GM12892 (cell line): Measurements from ENCODE around the gene GRM4.

Source experiments
- POLR2A ChIP-seq: IDR thresholded peaks from 2 replicates; pipeline ENCODE4 v1.6.1; 2011; ENCODE audit warnings: low read depth, low read length, control low read depth
- POLR2AphosphoS5 ChIP-seq: IDR thresholded peaks from 2 replicates; pipeline ENCODE4 v1.6.1; 2011; ENCODE audit warnings: low read depth, low read length, control low read depth
- TAF1 ChIP-seq: IDR thresholded peaks from 2 replicates; pipeline ENCODE4 v1.6.1; 2011; ENCODE audit warnings: low read depth, mild to moderate bottlenecking, control low read depth, low read length, borderline replicate concordance

DNA sequence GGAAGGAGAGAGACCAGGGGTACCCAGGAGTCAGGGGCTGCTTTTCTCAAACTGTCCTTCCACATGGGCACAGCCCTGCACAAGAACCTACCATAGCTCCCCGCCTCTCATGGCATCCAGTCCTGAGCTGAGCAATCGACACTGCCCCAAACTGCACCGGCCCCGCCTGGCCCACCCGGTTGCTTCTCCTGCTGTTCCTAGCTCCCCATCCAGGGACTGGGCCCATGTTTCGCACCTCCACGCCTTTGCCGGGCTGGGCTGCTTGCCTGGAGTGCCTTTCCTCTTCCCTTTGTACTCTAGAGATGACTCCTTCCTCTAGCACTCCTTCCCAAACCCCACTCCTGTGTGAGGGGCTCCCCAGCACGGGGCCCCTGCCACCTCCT is 123.0 kb downstream of the GRM4 start:
- no peak for TF ChIP-seq POLR2AphosphoS5
- TF ChIP-seq POLR2A, result no peak
- TF ChIP-seq TAF1, result no peak
